ENCODE data around the gene LDLRAD3. TPM values are rescaled to one million over a fixed set of nuclear protein-coding genes. Genes with fewer than 3 reads are reported as not detected.

Gene LDLRAD3
- polyA plus RNA-seq, 1 donor (not counting 4 experiments of a cell fraction or from before 2014, with no cell fraction given), result 13.1 TPM

- H3K4me3 ChIP-seq (ENCODE audit: control insufficient read depth in 2 of 3, extremely low read depth in 1 of 3, insufficient read depth in 2 of 3, low read depth in 1 of 3, low read length in 3 of 3), result no peak overlapping the region
- DNase-seq (ENCODE audit: low read depth, low spot score) (no peak), FAIRE-seq (no peak)
- no peaks in the 10 kb centered on the region for H3K27me3 ChIP-seq (ENCODE audit: control insufficient read depth, extremely low read depth, insufficient read depth, low read length)
- no peak overlapping the region for H2AFZ ChIP-seq (ENCODE audit: control insufficient read depth, low read length)
- no peaks in the 10 kb centered on the region for H3K36me3 ChIP-seq (ENCODE audit: control insufficient read depth in 2 of 2, extremely low read depth in 1 of 2, insufficient read depth in 2 of 2, low read length in 2 of 2)
- H3K9me1 ChIP-seq (ENCODE audit: control insufficient read depth, extremely low read depth, insufficient read depth, low read length), result no peaks in the 10 kb centered on the region
- no peaks in the 10 kb centered on the region for H4K20me1 ChIP-seq (ENCODE audit: control insufficient read depth, extremely low read depth, insufficient read depth, low read length)
- H3K9me3 ChIP-seq (ENCODE audit: control insufficient read depth, low read depth, low read length), result no peaks in the 10 kb centered on the region
- no peak overlapping the region for H3K4me2 ChIP-seq (ENCODE audit: control insufficient read depth, extremely low read depth, insufficient read depth, low read depth, low read length)
- H3K79me2 ChIP-seq (ENCODE audit: control insufficient read depth, insufficient read depth, low read length), result no peaks in the 10 kb centered on the region
- no peak overlapping the region for H3K9ac ChIP-seq (ENCODE audit: control insufficient read depth, extremely low read depth, insufficient read depth, low read length)
- no peak for TF ChIP-seq EZH2 (IDR thresholded peaks at IDR 0.05; ENCODE audit: low read length)
- no peak for TF ChIP-seq CTCF (optimal IDR thresholded peaks at IDR 0.05 in 1 of 3, IDR thresholded peaks at IDR 0.05 in 1 of 3, conservative IDR thresholded peaks at IDR 0.05 in 1 of 3; ENCODE audit: extremely low read depth in 1 of 3, insufficient read depth in 2 of 3, low read length in 3 of 3)
- dilution Hi-C loops (cut with MboI; ENCODE audit: extremely low pct_ligation_motif_present, low sequenced_read_pairs), result no loop called here
- H3K27ac ChIP-seq (ENCODE audit: control insufficient read depth, insufficient read depth, low read length), result no peak overlapping the region
- H3K4me1 ChIP-seq (ENCODE audit: control insufficient read depth, extremely low read depth, insufficient read depth, low read length), result peaks cover 33% of the 10 kb centered on the region
Measured at GRCh38 chr11:36213393-36213840, 269.6 kb downstream of the LDLRAD3 start.

GRCh38 chr11:36214480-36214879 is 270.6 kb downstream of the LDLRAD3 start:
- Histone ChIP-seq H3K9ac (ENCODE audit: control insufficient read depth, extremely low read depth, insufficient read depth, low read length) (no peak overlapping the region), H3K9me1 (ENCODE audit: control insufficient read depth, extremely low read depth, insufficient read depth, low read length) (no peaks in the 10 kb centered on the region), H2AFZ (ENCODE audit: control insufficient read depth, low read length) (no peak overlapping the region), H3K36me3 (ENCODE audit: control insufficient read depth in 2 of 2, extremely low read depth in 1 of 2, insufficient read depth in 2 of 2, low read length in 2 of 2) (no peaks in the 10 kb centered on the region), H4K20me1 (ENCODE audit: control insufficient read depth, extremely low read depth, insufficient read depth, low read length) (no peaks in the 10 kb centered on the region), H3K4me1 (ENCODE audit: control insufficient read depth, extremely low read depth, insufficient read depth, low read length) (peaks cover 33% of the 10 kb centered on the region), H3K4me2 (ENCODE audit: control insufficient read depth, extremely low read depth, insufficient read depth, low read depth, low read length) (peak overlapping the region; percentile 76), H3K79me2 (ENCODE audit: control insufficient read depth, insufficient read depth, low read length) (no peaks in the 10 kb centered on the region), H3K27ac (ENCODE audit: control insufficient read depth, insufficient read depth, low read length) (peak overlapping the region; percentile 48), H3K9me3 (ENCODE audit: control insufficient read depth, low read depth, low read length) (no peaks in the 10 kb centered on the region), H3K4me3 (ENCODE audit: control insufficient read depth in 2 of 3, extremely low read depth in 1 of 3, insufficient read depth in 2 of 3, low read depth in 1 of 3, low read length in 3 of 3) (no peak overlapping the region), H3K27me3 (ENCODE audit: control insufficient read depth, extremely low read depth, insufficient read depth, low read length) (no peaks in the 10 kb centered on the region)
- dilution Hi-C loops (cut with MboI; ENCODE audit: extremely low pct_ligation_motif_present, low sequenced_read_pairs), result no loop called here
- no peak for TF ChIP-seq EZH2 (IDR thresholded peaks at IDR 0.05; ENCODE audit: low read length)
- DNase-seq (ENCODE audit: low read depth, low spot score), result peak; percentile 57
- peak; percentile 94 for FAIRE-seq

Measured in keratinocyte (primary cell).